Liver (tissue), 9 donors: ENCODE data around the gene EHD2. TPM values are rescaled to one million over a fixed set of nuclear protein-coding genes. Genes with fewer than 3 reads are reported as not detected.

ENCODE experiments used
- DNase-seq: peaks from one replicate; pipeline ENCODE4 v3.0.0-alpha.2; 2017; ENCODE audit warnings: low spot score
- H3K27ac ChIP-seq, 2 donors: one replicate each; pipeline ENCODE4 v1.7.0; 2013; ENCODE audit warnings: inconsistent platforms in 2 of 2, low read length in 2 of 2, control low read depth in 1 of 2, low read depth in 1 of 2, mild to moderate bottlenecking in 1 of 2
- H3K27me3 ChIP-seq, 4 donors: one replicate each; pipeline versions ENCODE4 v1.6.1 to v1.7.0; 2013; ENCODE audit warnings: low read length in 3 of 4, inconsistent platforms in 1 of 4, mild to moderate bottlenecking in 1 of 4, moderate library complexity in 1 of 4; ENCODE audit not compliant: control insufficient read depth in 4 of 4, insufficient read depth in 4 of 4
- H3K36me3 ChIP-seq, 4 donors: one replicate each; pipeline versions ENCODE4 v1.6.1 to v1.7.0; 2013; ENCODE audit warnings: low read length in 3 of 4, mild to moderate bottlenecking in 3 of 4, low read depth in 1 of 4, moderate library complexity in 1 of 4; ENCODE audit not compliant: control insufficient read depth in 4 of 4, insufficient read depth in 3 of 4
- H3K4me1 ChIP-seq, 4 donors: one replicate each; pipeline versions ENCODE4 v1.6.1 to v1.7.0; 2013; ENCODE audit warnings: low read length in 3 of 4, mild to moderate bottlenecking in 3 of 4, moderate library complexity in 1 of 4; ENCODE audit not compliant: control insufficient read depth in 4 of 4, insufficient read depth in 4 of 4
- H3K4me3 ChIP-seq, 3 donors: one replicate each; pipeline versions ENCODE4 v1.6.1 to v1.7.0; 2013; ENCODE audit warnings: low read length in 3 of 3, control low read depth in 1 of 3, low read depth in 1 of 3, mild to moderate bottlenecking in 1 of 3
- H3K9ac ChIP-seq, 2 donors: one replicate each; pipeline ENCODE4 v1.7.0; 2013; ENCODE audit warnings: low read length in 2 of 2, mild to moderate bottlenecking in 2 of 2, moderate library complexity in 2 of 2, control low read depth in 1 of 2, low read depth in 1 of 2
- H3K9me3 ChIP-seq, 4 donors: one replicate each; pipeline versions ENCODE4 v1.6.1 to v1.7.0; 2013; ENCODE audit warnings: low read length in 3 of 4; ENCODE audit not compliant: control insufficient read depth in 4 of 4
- ATF3 ChIP-seq: IDR thresholded peaks from 2 replicates; pipeline ENCODE4 v1.6.1; 2016; ENCODE audit warnings: antibody characterized with exemption
- EGR1 ChIP-seq, 2 donors: IDR thresholded peaks; 2 replicates each; pipeline ENCODE4 v1.6.1; 2016 to 2018; ENCODE audit warnings: antibody characterized with exemption in 2 of 2, low read depth in 2 of 2
- FOXA1 ChIP-seq: IDR thresholded peaks from 2 replicates; pipeline ENCODE4 v1.6.1; 2016; ENCODE audit warnings: antibody characterized with exemption
- GABPA ChIP-seq, 2 donors: IDR thresholded peaks in 1 of 2; conservative IDR thresholded peaks in 1 of 2; 2 replicates each; pipeline ENCODE4 v1.6.1; 2016; ENCODE audit warnings: antibody characterized with exemption in 2 of 2, mild to moderate bottlenecking in 1 of 2, moderate library complexity in 1 of 2
- HNF4A ChIP-seq, 2 donors: conservative IDR thresholded peaks; 2 replicates each; pipeline ENCODE4 v1.6.1; 2016; ENCODE audit warnings: antibody characterized with exemption in 2 of 2, mild to moderate bottlenecking in 2 of 2
- HNF4G ChIP-seq: IDR thresholded peaks from 2 replicates; pipeline ENCODE4 v1.6.1; 2016; ENCODE audit warnings: antibody characterized with exemption
- JUND ChIP-seq, 2 donors: IDR thresholded peaks; 2 replicates each; pipeline ENCODE4 v1.6.1; 2016; ENCODE audit warnings: antibody characterized with exemption in 2 of 2
- MAX ChIP-seq: IDR thresholded peaks from 2 replicates; pipeline ENCODE4 v1.6.1; 2016; ENCODE audit warnings: antibody characterized with exemption
- NR2F2 ChIP-seq: IDR thresholded peaks from 2 replicates; pipeline ENCODE4 v1.6.1; 2016; ENCODE audit warnings: antibody characterized with exemption
- RAD21 ChIP-seq, 2 donors: IDR thresholded peaks; 2 replicates each; pipeline ENCODE4 v1.6.1; 2016; ENCODE audit warnings: antibody characterized with exemption in 2 of 2, mild to moderate bottlenecking in 2 of 2
- RXRA ChIP-seq, 2 donors: IDR thresholded peaks; 2 replicates each; pipeline ENCODE4 v1.6.1; 2017 to 2018; ENCODE audit warnings: antibody characterized with exemption in 2 of 2, mild to moderate bottlenecking in 1 of 2
- SP1 ChIP-seq: IDR thresholded peaks from 2 replicates; pipeline ENCODE4 v1.6.1; 2018; ENCODE audit warnings: antibody characterized with exemption, mild to moderate bottlenecking
- YY1 ChIP-seq: IDR thresholded peaks from 2 replicates; pipeline ENCODE4 v1.6.1; 2016; ENCODE audit warnings: antibody characterized with exemption, mild to moderate bottlenecking
- ZBTB33 ChIP-seq: IDR thresholded peaks from 2 replicates; pipeline ENCODE4 v1.6.1; 2016; ENCODE audit warnings: antibody characterized with exemption
- whole genome bisulfite sequencing: extraction: QIAGEN DNeasy Blood & Tissue Kit; methylation state at CpG from one replicate; pipeline ENCODE4 v1.1.7; 2013; 5-methylcytosine and 5-hydroxymethylcytosine counted together
- polyA plus RNA-seq, 2 donors: library from polyadenylated mRNA; stranded (reverse) in 1 of 2; unstranded in 1 of 2; fragments of 200-250 nt in 1 of 2; fragments of >200 nt in 1 of 2; fragmentation: Nextera tagmentation in 1 of 2; extraction: Ambion mirVana in 1 of 2; gene quantifications; one replicate each; pipeline versions ENCODE4 v1.2.1 to v1.2.3, GENCODE V29; 2013 to 2015
- total RNA-seq, 2 donors: library from RNA; depleted of rRNA; stranded (reverse); fragments of >200 nt; gene quantifications; one replicate each; pipeline ENCODE4 v1.2.3, GENCODE V29; 2014
- TF ChIP-seq, protein P1 (sequence below): IDR thresholded peaks from 2 replicates; pipeline ENCODE4 v1.6.1; 2016; ENCODE audit warnings: antibody characterized with exemption, mild to moderate bottlenecking
- TF ChIP-seq, protein P2 (sequence below): fragments of 150-350 bp; IDR thresholded peaks from 2 replicates; pipeline ENCODE4 v1.5.1; 2017; ENCODE audit warnings: improper control_type of control experiment, low read depth, low read length; ENCODE audit not compliant: missing input control
- donor health status: healthy.
- donor health status: healthy.
- donor health status: healthy.
- donor health status: healthy.
- donor health status: healthy.

The EHD2 gene
- total and polyA plus RNA-seq, 4 donors = 3.2 to 7.9 (median 5.8) TPM

- no peak overlapping the region for H3K4me3 ChIP-seq
- no peak for TF ChIP-seq SP1
- no peak for TF ChIP-seq RAD21 (IDR thresholded peaks at IDR 0.05)
- no peak for TF ChIP-seq RXRA (IDR thresholded peaks at IDR 0.05)
- TF ChIP-seq ZBTB33 = no peak
- TF ChIP-seq MAX = no peak
- TF ChIP-seq, protein P1, sequence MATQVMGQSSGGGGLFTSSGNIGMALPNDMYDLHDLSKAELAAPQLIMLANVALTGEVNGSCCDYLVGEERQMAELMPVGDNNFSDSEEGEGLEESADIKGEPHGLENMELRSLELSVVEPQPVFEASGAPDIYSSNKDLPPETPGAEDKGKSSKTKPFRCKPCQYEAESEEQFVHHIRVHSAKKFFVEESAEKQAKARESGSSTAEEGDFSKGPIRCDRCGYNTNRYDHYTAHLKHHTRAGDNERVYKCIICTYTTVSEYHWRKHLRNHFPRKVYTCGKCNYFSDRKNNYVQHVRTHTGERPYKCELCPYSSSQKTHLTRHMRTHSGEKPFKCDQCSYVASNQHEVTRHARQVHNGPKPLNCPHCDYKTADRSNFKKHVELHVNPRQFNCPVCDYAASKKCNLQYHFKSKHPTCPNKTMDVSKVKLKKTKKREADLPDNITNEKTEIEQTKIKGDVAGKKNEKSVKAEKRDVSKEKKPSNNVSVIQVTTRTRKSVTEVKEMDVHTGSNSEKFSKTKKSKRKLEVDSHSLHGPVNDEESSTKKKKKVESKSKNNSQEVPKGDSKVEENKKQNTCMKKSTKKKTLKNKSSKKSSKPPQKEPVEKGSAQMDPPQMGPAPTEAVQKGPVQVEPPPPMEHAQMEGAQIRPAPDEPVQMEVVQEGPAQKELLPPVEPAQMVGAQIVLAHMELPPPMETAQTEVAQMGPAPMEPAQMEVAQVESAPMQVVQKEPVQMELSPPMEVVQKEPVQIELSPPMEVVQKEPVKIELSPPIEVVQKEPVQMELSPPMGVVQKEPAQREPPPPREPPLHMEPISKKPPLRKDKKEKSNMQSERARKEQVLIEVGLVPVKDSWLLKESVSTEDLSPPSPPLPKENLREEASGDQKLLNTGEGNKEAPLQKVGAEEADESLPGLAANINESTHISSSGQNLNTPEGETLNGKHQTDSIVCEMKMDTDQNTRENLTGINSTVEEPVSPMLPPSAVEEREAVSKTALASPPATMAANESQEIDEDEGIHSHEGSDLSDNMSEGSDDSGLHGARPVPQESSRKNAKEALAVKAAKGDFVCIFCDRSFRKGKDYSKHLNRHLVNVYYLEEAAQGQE = no peak
- TF ChIP-seq HNF4G = no peak
- no peak for TF ChIP-seq ATF3
- no peak for TF ChIP-seq FOXA1
- TF ChIP-seq GABPA (IDR thresholded peaks at IDR 0.05 in 1 of 2, conservative IDR thresholded peaks at IDR 0.05 in 1 of 2) = no peak
- no peak for TF ChIP-seq NR2F2
- TF ChIP-seq EGR1 (IDR thresholded peaks at IDR 0.05; ENCODE audit: low read depth in 2 of 2) = no peak
- TF ChIP-seq HNF4A (conservative IDR thresholded peaks at IDR 0.05) = no peak
- TF ChIP-seq, protein P2, sequence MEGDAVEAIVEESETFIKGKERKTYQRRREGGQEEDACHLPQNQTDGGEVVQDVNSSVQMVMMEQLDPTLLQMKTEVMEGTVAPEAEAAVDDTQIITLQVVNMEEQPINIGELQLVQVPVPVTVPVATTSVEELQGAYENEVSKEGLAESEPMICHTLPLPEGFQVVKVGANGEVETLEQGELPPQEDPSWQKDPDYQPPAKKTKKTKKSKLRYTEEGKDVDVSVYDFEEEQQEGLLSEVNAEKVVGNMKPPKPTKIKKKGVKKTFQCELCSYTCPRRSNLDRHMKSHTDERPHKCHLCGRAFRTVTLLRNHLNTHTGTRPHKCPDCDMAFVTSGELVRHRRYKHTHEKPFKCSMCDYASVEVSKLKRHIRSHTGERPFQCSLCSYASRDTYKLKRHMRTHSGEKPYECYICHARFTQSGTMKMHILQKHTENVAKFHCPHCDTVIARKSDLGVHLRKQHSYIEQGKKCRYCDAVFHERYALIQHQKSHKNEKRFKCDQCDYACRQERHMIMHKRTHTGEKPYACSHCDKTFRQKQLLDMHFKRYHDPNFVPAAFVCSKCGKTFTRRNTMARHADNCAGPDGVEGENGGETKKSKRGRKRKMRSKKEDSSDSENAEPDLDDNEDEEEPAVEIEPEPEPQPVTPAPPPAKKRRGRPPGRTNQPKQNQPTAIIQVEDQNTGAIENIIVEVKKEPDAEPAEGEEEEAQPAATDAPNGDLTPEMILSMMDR = no peak
- TF ChIP-seq JUND (IDR thresholded peaks at IDR 0.05) = no peak
- TF ChIP-seq YY1 = no peak
- no peaks in the 10 kb centered on the region for H3K27me3 ChIP-seq
- WGBS = 95% methylated on average over 28 of the region's 28 CpGs
- H3K36me3 ChIP-seq = peaks cover 2 to 16% (median 9%) of the 10 kb centered on the region in 4 donors
- H3K9me3 ChIP-seq = no peaks in the 10 kb centered on the region
- H3K27ac ChIP-seq = no peak overlapping the region
- H3K9ac ChIP-seq = no peak overlapping the region
- DNase-seq = no peak
- peaks cover 0 to 3% (median 0%) of the 10 kb centered on the region in 4 donors for H3K4me1 ChIP-seq
These were observed 18.6 kb upstream of the EHD2 start for GRCh38 chr19:47694466-47695273.
